HG02623 (cell line): ENCODE data around the gene METTL6.
"Not testable (repeated sequence)": the region's sequence is repeated elsewhere in the genome, so short reads cannot be mapped to it uniquely, and the experiment has no call there.

Experiments used
- ATAC-seq: cut with Tn5 transposase; IDR thresholded peaks from one replicate; pipeline ENCODE4 v1.9.1; 2021; ENCODE audit warnings: moderate library complexity; ENCODE audit not compliant: unreplicated experiment

Gene METTL6

GRCh38 chr3:15405448-15406050 lies 21.8 kb downstream of the METTL6 start:
- ATAC-seq, result no peak

GRCh38 chr3:15404767-15405166 lies 22.6 kb downstream of the METTL6 start:
- no peak for ATAC-seq

GRCh38 chr3:15403965-15404364 lies 23.4 kb downstream of the METTL6 start:
- ATAC-seq, result no peak

- no peak for ATAC-seq
Observed at GRCh38 chr3:15403495-15403894, 23.8 kb downstream of the METTL6 start.

GRCh38 chr3:15401936-15402335 lies 25.4 kb downstream of the METTL6 start:
- no peak for ATAC-seq

- no peak for ATAC-seq
Observed at GRCh38 chr3:15399970-15400369, 27.4 kb downstream of the METTL6 start.

- not testable (repeated sequence) for ATAC-seq
Observed at GRCh38 chr3:15398731-15399133, 28.6 kb downstream of the METTL6 start.

- not testable (repeated sequence) for ATAC-seq
Observed at GRCh38 chr3:15393252-15393651, 34.1 kb downstream of the METTL6 start.

GRCh38 chr3:15391007-15391406 lies 36.3 kb downstream of the METTL6 start:
- no peak for ATAC-seq

GRCh38 chr3:15390460-15390859 lies 36.9 kb downstream of the METTL6 start:
- ATAC-seq, result no peak

GRCh38 chr3:15388335-15388734 lies 39.0 kb downstream of the METTL6 start:
- ATAC-seq, result not testable (repeated sequence)

GRCh38 chr3:15387735-15388134 lies 39.6 kb downstream of the METTL6 start:
- ATAC-seq, result no peak

GRCh38 chr3:15387171-15387581 lies 40.2 kb downstream of the METTL6 start:
- ATAC-seq, result no peak

GRCh38 chr3:15386654-15386955 lies 40.7 kb downstream of the METTL6 start:
- not testable (repeated sequence) for ATAC-seq

GRCh38 chr3:15385901-15386653 lies 41.3 kb downstream of the METTL6 start:
- no peak for ATAC-seq

- peak; percentile 18 for ATAC-seq
Observed at GRCh38 chr3:15385238-15385695, 42.1 kb downstream of the METTL6 start.

GRCh38 chr3:15384510-15385237 lies 42.7 kb downstream of the METTL6 start:
- peak; percentile 84 for ATAC-seq

- no peak for ATAC-seq
Observed at GRCh38 chr3:15382405-15382923, 44.9 kb downstream of the METTL6 start.

- ATAC-seq, result no peak
Observed at GRCh38 chr3:15380980-15381890, 46.1 kb downstream of the METTL6 start.

- ATAC-seq, result peak; percentile 76
Observed at GRCh38 chr3:15377961-15378791, 49.2 kb downstream of the METTL6 start.
